Measurements from ENCODE around the gene PTPRN2. TPM values are rescaled to one million over a fixed set of nuclear protein-coding genes. Genes with fewer than 3 reads are reported as not detected.
A peak's percentile ranks its signal among the peaks of the same experiment; 100 is the strongest.
"Not testable (repeated sequence)": the region's sequence is repeated elsewhere in the genome, so short reads cannot be mapped to it uniquely, and the experiment has no call there.

PTPRN2 gene
- polyA plus RNA-seq, 4 donors, result 7.2 to 9.2 (median 7.5) TPM

- DNase-seq (ENCODE audit: low read depth in 4 of 4, low spot score in 3 of 4), result no peak
These were observed 1012.6 kb downstream of the PTPRN2 start for GRCh38 chr7:157574914-157575586.

DNA sequence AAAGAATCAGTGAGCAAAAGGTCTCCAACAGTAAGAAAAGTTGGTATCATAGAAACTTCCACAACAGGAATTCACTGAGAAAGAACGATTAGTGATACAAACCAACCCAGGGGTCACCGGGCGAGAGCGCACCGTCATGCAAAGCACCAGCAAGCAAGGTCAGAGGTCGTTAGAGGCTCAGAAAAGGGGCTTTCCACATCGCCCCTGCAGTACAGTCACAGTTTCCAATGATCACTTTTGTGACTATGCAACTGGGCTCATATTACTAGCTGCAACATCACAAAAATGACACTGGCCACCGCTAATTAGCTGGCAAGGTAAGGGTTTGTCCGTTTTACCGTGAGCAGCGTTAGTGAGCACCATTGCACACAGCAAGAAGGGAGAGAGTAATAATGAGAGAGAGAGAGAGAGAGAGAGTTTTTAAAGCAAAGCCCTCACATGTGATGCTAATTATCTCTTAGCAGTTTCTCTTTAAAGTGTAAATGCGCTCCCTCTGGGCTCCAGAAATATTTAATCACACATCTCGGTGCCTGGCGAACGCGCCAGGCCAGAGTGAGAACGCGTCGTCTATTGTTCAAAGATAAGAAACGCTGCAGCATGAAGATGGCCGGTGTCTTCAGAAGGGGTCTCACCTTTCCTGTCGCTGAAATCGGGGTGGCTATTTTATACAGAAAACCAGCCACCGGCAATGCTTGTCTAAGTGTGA lies 1013.4 kb downstream of the PTPRN2 start:
- no peak for DNase-seq (ENCODE audit: low read depth in 4 of 4, low spot score in 3 of 4)

- no peak for DNase-seq (ENCODE audit: low read depth in 4 of 4, low spot score in 3 of 4)
These were observed 1014.4 kb downstream of the PTPRN2 start for GRCh38 chr7:157573244-157573643.

DNA sequence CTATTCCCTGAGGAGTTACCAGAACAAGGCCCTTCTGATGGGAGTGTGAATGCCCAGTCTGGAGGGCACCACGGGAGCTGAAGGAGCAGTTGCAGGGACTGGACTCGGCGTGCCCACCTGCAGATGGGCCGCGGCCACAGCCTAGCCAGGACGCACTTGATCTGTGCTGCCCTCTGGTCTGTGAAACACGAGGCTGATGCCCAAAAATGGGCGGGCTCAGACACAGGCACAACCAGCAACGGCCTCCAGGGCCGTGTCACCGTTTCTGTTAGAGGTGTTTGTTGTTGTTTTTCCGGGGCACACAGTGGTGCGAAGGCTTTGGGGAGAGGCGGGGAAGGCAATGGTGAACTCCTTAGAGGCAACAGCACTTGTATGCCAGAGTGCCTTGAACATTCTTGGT lies 1015.0 kb downstream of the PTPRN2 start:
- DNase-seq (ENCODE audit: low read depth in 4 of 4, low spot score in 3 of 4), result no peak

DNA sequence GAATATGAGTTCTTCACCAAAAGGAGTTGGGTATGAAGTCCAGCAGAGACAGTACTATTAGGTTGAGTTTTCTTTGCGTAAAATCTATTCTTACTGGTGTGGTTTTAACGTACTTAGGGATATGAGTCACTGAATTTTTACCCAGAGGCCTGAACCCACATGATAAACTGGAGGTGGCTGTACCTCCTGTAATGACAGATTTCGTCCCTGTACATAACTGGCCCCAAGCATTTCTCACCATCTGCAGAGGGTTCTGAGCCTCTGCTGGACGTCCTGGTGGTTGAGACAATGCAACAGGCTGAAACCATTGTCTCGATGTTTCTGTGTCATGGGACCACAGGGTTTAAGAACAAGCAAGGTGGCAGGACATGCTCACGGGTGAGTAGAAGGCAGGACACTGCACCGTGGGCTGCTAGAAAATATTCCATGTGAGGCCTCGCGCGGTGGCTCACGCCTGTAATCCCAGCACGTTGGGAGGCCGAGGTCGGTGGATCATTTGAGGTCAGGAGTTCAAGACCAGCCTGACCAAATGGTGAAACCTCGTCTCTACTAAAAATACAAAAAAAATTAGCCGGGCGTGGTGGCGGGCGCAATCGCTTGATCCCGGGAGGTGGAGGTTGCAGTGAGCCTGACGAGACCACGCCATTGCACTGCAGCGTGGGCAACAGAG lies 1017.0 kb downstream of the PTPRN2 start:
- DNase-seq (ENCODE audit: low read depth in 4 of 4, low spot score in 3 of 4), result no peak

GRCh38 chr7:157569967-157570366 lies 1017.7 kb downstream of the PTPRN2 start:
- no peak for DNase-seq (ENCODE audit: low read depth in 4 of 4, low spot score in 3 of 4)

DNA sequence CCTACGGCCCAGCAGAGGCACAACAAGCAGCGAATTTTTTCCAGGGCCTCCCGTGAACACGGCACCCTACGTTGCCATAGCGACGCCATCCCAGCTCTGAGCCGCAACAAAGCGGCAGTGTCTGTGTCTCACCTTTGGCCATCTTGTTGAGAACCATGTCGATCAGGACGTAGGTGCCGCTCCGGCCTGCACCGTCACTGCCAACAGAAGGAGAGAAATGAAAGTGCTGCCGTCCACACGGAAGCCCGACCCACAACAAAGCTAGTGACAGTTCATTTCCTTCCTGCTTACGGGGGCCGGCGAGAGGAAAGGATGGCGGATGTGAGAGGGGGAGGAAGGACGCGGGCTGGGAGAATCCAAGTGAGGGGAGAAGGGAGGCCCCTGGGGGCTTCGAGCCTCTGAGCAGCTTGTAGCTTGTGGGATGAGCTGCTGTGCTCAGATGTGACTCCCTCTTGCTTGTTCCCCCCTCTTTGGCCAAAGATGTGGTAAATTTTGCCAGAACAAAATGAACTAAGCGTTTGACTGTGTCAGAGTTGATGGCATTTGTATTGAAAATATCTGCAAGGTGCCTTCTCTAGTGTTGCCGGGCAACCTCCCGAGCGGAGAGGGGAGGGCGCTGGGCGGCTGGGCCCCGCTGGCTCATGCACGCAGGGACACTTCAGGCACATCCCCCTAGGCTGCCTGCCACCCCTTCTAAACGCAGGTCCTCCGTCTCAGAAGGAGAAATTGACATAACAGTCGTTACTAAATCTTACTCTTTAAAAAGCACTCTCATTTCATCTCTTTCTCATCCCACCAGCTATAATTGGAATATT lies 1018.6 kb downstream of the PTPRN2 start:
- peak; percentile 36 to 56 (median 43) for DNase-seq (ENCODE audit: low read depth in 4 of 4, low spot score in 3 of 4)

- no peak for DNase-seq (ENCODE audit: low read depth in 4 of 4, low spot score in 3 of 4)
These were observed 1019.4 kb downstream of the PTPRN2 start for GRCh38 chr7:157568106-157568769.

- no peak for DNase-seq (ENCODE audit: low read depth in 4 of 4, low spot score in 3 of 4)
These were observed 1020.0 kb downstream of the PTPRN2 start for GRCh38 chr7:157567666-157568065.

- no peak for DNase-seq (ENCODE audit: low read depth in 4 of 4, low spot score in 3 of 4)
These were observed 1021.0 kb downstream of the PTPRN2 start for GRCh38 chr7:157566631-157567006.

- DNase-seq (ENCODE audit: low read depth in 4 of 4, low spot score in 3 of 4), result no peak
These were observed 1021.5 kb downstream of the PTPRN2 start for GRCh38 chr7:157565981-157566630.

GRCh38 chr7:157565201-157565626 lies 1022.4 kb downstream of the PTPRN2 start:
- no peak for DNase-seq (ENCODE audit: low read depth in 4 of 4, low spot score in 3 of 4)

DNA sequence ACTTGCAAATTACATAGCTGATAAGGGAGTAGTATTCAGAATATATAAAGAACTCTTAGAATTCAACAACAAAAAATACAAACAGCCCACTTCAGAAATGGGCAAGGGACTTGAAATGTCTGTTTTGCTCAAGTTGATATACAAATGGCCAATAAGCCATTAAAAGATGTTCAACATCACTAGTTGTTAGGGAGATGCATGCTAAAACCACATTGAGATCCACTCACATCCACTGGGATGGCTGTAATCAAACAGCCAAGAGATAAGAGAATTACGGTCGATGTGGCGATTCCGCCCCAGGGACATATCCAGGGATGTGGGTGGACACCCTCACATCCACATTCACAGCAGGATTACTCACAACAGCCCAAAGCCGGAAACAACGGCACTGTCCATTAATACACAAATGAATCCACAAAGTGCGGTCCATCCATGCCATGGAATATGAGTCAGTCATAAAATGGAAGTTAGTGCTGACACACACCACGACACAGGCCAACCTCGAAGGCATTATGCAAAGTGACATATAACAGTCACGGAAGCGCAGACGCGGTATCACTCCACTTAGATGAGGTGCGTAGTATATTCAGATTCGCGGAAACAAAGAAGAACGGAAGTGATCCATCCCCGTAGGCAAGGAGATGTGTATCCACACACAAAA lies 1023.0 kb downstream of the PTPRN2 start:
- DNase-seq (ENCODE audit: low read depth in 4 of 4, low spot score in 3 of 4), result no peak

DNA sequence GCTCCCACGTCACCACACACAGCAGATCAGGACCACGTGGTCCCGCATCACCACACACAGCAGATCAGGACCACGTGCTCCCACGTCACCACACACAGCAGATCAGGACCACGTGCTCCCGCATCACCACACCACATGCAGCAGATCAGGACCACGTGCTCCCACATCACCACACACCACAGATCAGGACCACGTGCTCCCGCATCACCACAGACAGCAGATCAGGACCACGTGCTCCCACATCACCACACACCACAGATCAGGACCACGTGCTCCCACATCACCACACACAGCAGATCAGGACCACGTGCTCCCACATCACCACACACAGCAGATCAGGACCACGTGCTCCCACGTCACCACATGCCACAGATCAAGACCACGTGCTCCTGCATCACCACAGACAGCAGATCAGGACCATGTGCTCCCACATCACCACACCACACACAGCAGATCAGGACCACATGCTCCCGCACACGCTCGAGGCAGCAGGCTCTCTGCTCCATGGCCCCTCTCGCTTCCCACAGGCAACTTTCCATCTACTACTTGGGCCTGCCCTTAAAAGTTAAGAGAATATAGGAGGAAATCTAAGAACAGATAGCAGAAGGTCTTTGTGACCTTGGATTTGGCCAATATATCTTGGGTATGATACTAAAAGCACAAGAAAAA lies 1024.0 kb downstream of the PTPRN2 start:
- not testable (repeated sequence) for DNase-seq (ENCODE audit: low read depth in 4 of 4, low spot score in 3 of 4)

GRCh38 chr7:157562522-157563398 lies 1024.9 kb downstream of the PTPRN2 start:
- not testable (repeated sequence) for DNase-seq (ENCODE audit: low read depth in 4 of 4, low spot score in 3 of 4)

DNA sequence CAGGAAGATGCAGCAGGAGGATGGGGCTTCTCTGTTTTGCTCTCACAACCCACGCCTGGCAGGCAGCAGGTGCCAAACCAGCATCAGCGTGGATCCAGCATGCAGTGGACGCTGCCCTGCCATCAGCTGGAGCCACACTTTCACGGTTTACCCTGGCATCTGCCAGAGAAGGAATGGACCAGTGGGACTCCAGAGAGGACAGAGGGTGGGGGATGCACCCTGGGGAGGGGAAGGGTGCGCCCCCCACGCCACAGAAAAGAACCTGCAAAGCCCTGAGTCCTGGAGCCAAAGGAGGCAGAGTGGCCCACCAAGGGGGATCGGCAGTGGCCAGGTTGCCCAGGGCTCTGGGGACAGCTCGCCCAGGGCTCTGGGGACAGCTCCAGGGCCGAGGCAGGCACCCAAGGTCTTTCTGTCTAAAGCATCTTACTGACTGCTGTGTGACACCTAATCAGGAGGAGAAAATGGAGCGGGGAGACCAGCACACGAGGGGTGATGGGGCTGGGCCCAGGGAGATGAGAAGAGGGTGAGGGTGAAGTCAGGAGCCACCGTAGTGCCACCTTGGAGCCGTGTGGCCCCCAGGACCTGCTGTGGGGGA lies 1025.7 kb downstream of the PTPRN2 start:
- DNase-seq (ENCODE audit: low read depth in 4 of 4, low spot score in 3 of 4), result no peak

DNA sequence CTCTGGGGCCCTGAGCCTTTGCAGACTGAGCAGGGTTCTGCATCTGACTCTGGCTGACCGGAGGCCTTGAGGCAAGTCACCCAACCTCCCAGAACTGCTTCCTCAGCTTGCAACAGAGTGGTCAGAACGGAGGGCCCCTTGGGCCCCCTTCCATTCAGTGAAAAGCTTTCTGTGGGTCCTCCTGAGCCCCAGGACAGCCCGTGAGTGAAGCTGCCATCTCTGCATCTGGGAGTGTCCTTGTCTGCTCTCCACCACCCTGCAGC lies 1026.2 kb downstream of the PTPRN2 start:
- DNase-seq (ENCODE audit: low read depth in 4 of 4, low spot score in 3 of 4), result no peak

Measured in left renal pelvis (tissue), 4 donors.